HL-60/S4 treated with phorbol 12-myristate 13-acetate at 8.2 ng/mL for 4 days and 3 days (cell line): ENCODE data around the gene CELSR1.
"Not testable (repeated sequence)": the region's sequence is repeated elsewhere in the genome, so short reads cannot be mapped to it uniquely, and the experiment has no call there.

ENCODE experiments used
- in situ Hi-C: fragments of 300-500 bp; cut with MboI; formaldehyde crosslinking; loops from 2 replicates; pipeline ENCODE4 v1.15.0; 2022; ENCODE audit warnings: low sequenced_read_pairs

Gene CELSR1

GRCh38 chr22:46484861-46485595, 52.4 kb downstream of the CELSR1 start:
- in situ Hi-C loops, result no loop called here

- in situ Hi-C loops, result no loop called here
Observed at GRCh38 chr22:46484156-46484860, 53.1 kb downstream of the CELSR1 start.

- in situ Hi-C loops, result no loop called here
Observed at GRCh38 chr22:46483353-46483752, 54.1 kb downstream of the CELSR1 start.

- in situ Hi-C loops, result no loop called here
Observed at GRCh38 chr22:46482056-46482675, 55.3 kb downstream of the CELSR1 start.

- in situ Hi-C loops, result no loop called here
Observed at GRCh38 chr22:46481386-46481785, 56.0 kb downstream of the CELSR1 start.

GRCh38 chr22:46480396-46480795, 57.0 kb downstream of the CELSR1 start:
- in situ Hi-C loops, result no loop called here

GRCh38 chr22:46479046-46479445, 58.4 kb downstream of the CELSR1 start:
- in situ Hi-C loops, result no loop called here

- in situ Hi-C loops, result no loop called here
Observed at GRCh38 chr22:46478083-46478551, 59.3 kb downstream of the CELSR1 start.

GRCh38 chr22:46476547-46476941, 60.9 kb downstream of the CELSR1 start:
- in situ Hi-C loops, result no loop called here

- in situ Hi-C loops, result no loop called here
Observed at GRCh38 chr22:46473896-46474557, 63.4 kb downstream of the CELSR1 start.

- in situ Hi-C loops, result no loop called here
Observed at GRCh38 chr22:46473021-46473779, 64.2 kb downstream of the CELSR1 start.

GRCh38 chr22:46472722-46473016, 64.8 kb downstream of the CELSR1 start:
- in situ Hi-C loops, result no loop called here

GRCh38 chr22:46471901-46472721, 65.3 kb downstream of the CELSR1 start:
- in situ Hi-C loops, result no loop called here

GRCh38 chr22:46471330-46471729, 66.1 kb downstream of the CELSR1 start:
- in situ Hi-C loops, result not testable (repeated sequence)

- in situ Hi-C loops, result no loop called here
Observed at GRCh38 chr22:46469711-46470110, 67.7 kb downstream of the CELSR1 start.

GRCh38 chr22:46467006-46467405, 70.4 kb downstream of the CELSR1 start:
- in situ Hi-C loops, result no loop called here

- in situ Hi-C loops, result no loop called here
Observed at GRCh38 chr22:46466255-46466676, 71.2 kb downstream of the CELSR1 start.

GRCh38 chr22:46465793-46466192, 71.6 kb downstream of the CELSR1 start:
- in situ Hi-C loops, result no loop called here

- in situ Hi-C loops, result no loop called here
Observed at GRCh38 chr22:46465345-46465720, 72.1 kb downstream of the CELSR1 start.
